K562 (cell line): ENCODE data around the gene KCND3. TPM values are rescaled to one million over a fixed set of nuclear protein-coding genes. Genes with fewer than 3 reads are reported as not detected.

Experiments
- CHCHD3 ChIP-seq: fragments of 250-450 bp; sonication (Bioruptor Pico); IDR thresholded peaks from 2 replicates; pipeline ENCODE4 v2.1.2; 2022; ENCODE audit warnings: mild to moderate bottlenecking
- DACH1 ChIP-seq: fragments of 450-650 bp; IDR thresholded peaks from 2 replicates; pipeline ENCODE4 v1.6.1; 2018; ENCODE audit not compliant: partially characterized antibody
- ETS1 ChIP-seq: conservative IDR thresholded peaks from 2 replicates; pipeline ENCODE4 v1.6.1; 2011; ENCODE audit warnings: low read depth, mild to moderate bottlenecking, low read length; ENCODE audit not compliant: control insufficient read depth
- EWSR1 ChIP-seq: fragments of 450-650 bp; IDR thresholded peaks from 2 replicates; pipeline ENCODE4 v1.6.1; 2018; ENCODE audit warnings: borderline replicate concordance, mild to moderate bottlenecking, low read depth, moderate library complexity; ENCODE audit not compliant: partially characterized antibody
- FOSL1 ChIP-seq: fragments of 200-800 bp; sonication (Bioruptor generic); conservative IDR thresholded peaks from 2 replicates; pipeline ENCODE4 v1.6.1; 2016; ENCODE audit warnings: missing genetic modification characterization, missing compliant biosample characterization
- HMGN3 ChIP-seq: IDR thresholded peaks from 2 replicates; pipeline ENCODE4 v1.6.1; 2011; ENCODE audit warnings: borderline replicate concordance, low read depth, mild to moderate bottlenecking, mixed read lengths, low read length; ENCODE audit not compliant: insufficient read length; ENCODE audit errors: extremely low read depth
- KAT2B ChIP-seq: IDR thresholded peaks from one replicate; pipeline ENCODE4 v1.6.1; 2012; ENCODE audit warnings: low read depth, mild to moderate bottlenecking, control low read depth, inconsistent platforms, low read length, moderate library complexity
- KLF16 ChIP-seq: IDR thresholded peaks from 2 replicates; pipeline ENCODE4 v1.6.1; 2016; ENCODE audit warnings: antibody characterized with exemption
- PYGO2 ChIP-seq: fragments of 450-650 bp; IDR thresholded peaks from 2 replicates; pipeline ENCODE4 v1.6.1; 2016; ENCODE audit warnings: mild to moderate bottlenecking, missing genetic modification characterization, moderate library complexity, missing compliant biosample characterization
- SRSF9 ChIP-seq: fragments of 200-400 bp; formaldehyde crosslinking; IDR thresholded peaks from 2 replicates; pipeline ENCODE4 v1.6.1; 2017; ENCODE audit warnings: low read depth, low read length, borderline replicate concordance
- TRIM25 ChIP-seq: fragments of 450-650 bp; IDR thresholded peaks from 2 replicates; pipeline ENCODE4 v1.7.0; 2016; ENCODE audit warnings: borderline replicate concordance
- ZNF184 ChIP-seq: sonication (generic); formaldehyde crosslinking; IDR thresholded peaks from 2 replicates; pipeline ENCODE4 v1.5.0; 2020; ENCODE audit warnings: missing genetic modification reagents
- ZNF23 ChIP-seq: fragments of 250-450 bp; sonication (Bioruptor Pico); IDR thresholded peaks from 2 replicates; pipeline ENCODE4 v1.4.0; 2020; ENCODE audit warnings: mild to moderate bottlenecking
- ZNF76 ChIP-seq: fragments of 250-450 bp; sonication (Bioruptor Pico); IDR thresholded peaks from 2 replicates; pipeline ENCODE4 v1.4.0; 2020; ENCODE audit warnings: mild to moderate bottlenecking, moderate library complexity, borderline replicate concordance
- polyA plus RNA-seq, 8 experiments: library from polyadenylated mRNA; depleted of rRNA in 4 of 8; stranded (reverse) in 5 of 8; unstranded in 3 of 8; fragments of >200 nt; fragmentation: Nextera tagmentation in 2 of 8; fragmentation: Illumina TruSeq in 1 of 8; extraction: Ambion mirVana in 2 of 8; extraction: Trizol in 1 of 8; gene quantifications; 2 replicates each; pipeline versions ENCODE4 v1.2.1 to v1.2.3, GENCODE V29; 2011 to 2014; ENCODE audit warnings: inconsistent platforms in 1 of 8, missing spikeins in 1 of 8
- total RNA-seq, 7 experiments: library from RNA; depleted of rRNA in 6 of 7; stranded (reverse); fragments of >200 nt in 6 of 7; fragmentation: Illumina TruSeq in 2 of 7; extraction: Trizol in 2 of 7; gene quantifications; 2 replicates each; pipeline versions ENCODE4 v1.2.1 to v1.2.3, GENCODE V29; 2011 to 2021; ENCODE audit warnings: low replicate concordance in 1 of 7
- TF ChIP-seq, protein P1 (sequence below): fragments of 200-400 bp; formaldehyde crosslinking; IDR thresholded peaks from 2 replicates; pipeline ENCODE4 v1.6.1; 2017; ENCODE audit warnings: mild to moderate bottlenecking, low read depth, low read length, moderate library complexity

KCND3 gene
- total and polyA plus RNA-seq, 9 of the 15 experiments (the other 6 are each of a cell fraction or from before 2014, with no cell fraction given) = not detected

GRCh38 chr1:111879081-111879480 is 110.4 kb downstream of the KCND3 start (continued):
- TF ChIP-seq, protein P1, sequence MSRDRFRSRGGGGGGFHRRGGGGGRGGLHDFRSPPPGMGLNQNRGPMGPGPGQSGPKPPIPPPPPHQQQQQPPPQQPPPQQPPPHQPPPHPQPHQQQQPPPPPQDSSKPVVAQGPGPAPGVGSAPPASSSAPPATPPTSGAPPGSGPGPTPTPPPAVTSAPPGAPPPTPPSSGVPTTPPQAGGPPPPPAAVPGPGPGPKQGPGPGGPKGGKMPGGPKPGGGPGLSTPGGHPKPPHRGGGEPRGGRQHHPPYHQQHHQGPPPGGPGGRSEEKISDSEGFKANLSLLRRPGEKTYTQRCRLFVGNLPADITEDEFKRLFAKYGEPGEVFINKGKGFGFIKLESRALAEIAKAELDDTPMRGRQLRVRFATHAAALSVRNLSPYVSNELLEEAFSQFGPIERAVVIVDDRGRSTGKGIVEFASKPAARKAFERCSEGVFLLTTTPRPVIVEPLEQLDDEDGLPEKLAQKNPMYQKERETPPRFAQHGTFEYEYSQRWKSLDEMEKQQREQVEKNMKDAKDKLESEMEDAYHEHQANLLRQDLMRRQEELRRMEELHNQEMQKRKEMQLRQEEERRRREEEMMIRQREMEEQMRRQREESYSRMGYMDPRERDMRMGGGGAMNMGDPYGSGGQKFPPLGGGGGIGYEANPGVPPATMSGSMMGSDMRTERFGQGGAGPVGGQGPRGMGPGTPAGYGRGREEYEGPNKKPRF = no peak
- TF ChIP-seq HMGN3 = no peak
- TF ChIP-seq ZNF184 (CRISPR knock-in tag) = no peak
- TF ChIP-seq EWSR1 = no peak
- TF ChIP-seq DACH1 = no peak
- no peak for TF ChIP-seq KLF16
- TF ChIP-seq KAT2B = no peak
- no peak for TF ChIP-seq TRIM25
- TF ChIP-seq ZNF23 (CRISPR knock-in tag) = no peak
- no peak for TF ChIP-seq ETS1
- TF ChIP-seq FOSL1 (tag) = no peak
- TF ChIP-seq SRSF9 = no peak
- no peak for TF ChIP-seq ZNF76 (CRISPR knock-in tag)
- TF ChIP-seq CHCHD3 (CRISPR knock-in tag) = no peak
- no peak for TF ChIP-seq PYGO2 (tag)
